ENCODE measurements around the gene AUNIP. TPM values are rescaled to one million over a fixed set of nuclear protein-coding genes. Genes with fewer than 3 reads are reported as not detected.

The AUNIP gene
- total and polyA plus RNA-seq, 2 of the 8 experiments (the other 6 are each of a cell fraction or from before 2014, with no cell fraction given) = 18.6 to 23.2 TPM

DNA sequence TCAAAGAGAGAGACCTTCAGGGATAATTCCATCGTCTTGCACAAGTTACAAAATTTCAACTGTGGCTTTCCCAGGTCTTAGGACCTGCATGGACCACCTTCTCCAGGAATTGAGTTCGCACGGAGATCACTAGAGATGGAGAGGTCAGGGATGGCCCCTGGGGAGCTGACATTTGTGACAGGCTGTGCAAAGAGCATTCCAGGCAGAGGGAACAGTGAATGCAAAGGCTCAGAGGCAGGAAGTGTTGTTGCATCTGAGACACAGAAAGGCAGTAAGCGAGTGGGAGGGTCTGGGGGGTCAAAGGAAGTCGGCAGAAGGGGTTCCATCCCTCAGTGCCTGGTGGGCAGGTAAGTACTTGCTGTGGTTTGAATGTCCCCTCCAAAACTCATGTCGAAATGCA lies 68.8 kb downstream of the AUNIP start:
- Histone ChIP-seq H3K23ac (ENCODE audit: insufficient read length) (no peak overlapping the region), H3K4me1 (replicated peaks in 1 of 4; ENCODE audit: control insufficient read depth in 3 of 4, insufficient read depth in 4 of 4, low read length in 3 of 4) (no peaks in the 10 kb centered on the region), H3K18ac (ENCODE audit: extremely low read depth, low read length) (no peak overlapping the region), H2BK120ac (replicated peaks; ENCODE audit: low read depth, low read length) (no peak overlapping the region), H2BK20ac (ENCODE audit: low read length) (no peak overlapping the region), H3K56ac (replicated peaks; ENCODE audit: insufficient read length, low read depth, low read length) (no peak overlapping the region), H3K27ac (ENCODE audit: low read depth, low read length) (no peak overlapping the region), H3K27me3 (replicated peaks in 1 of 4; ENCODE audit: control insufficient read depth in 3 of 4, extremely low read depth in 1 of 4, insufficient read depth in 3 of 4, low read length in 3 of 4) (no peaks in the 10 kb centered on the region), H3K79me1 (ENCODE audit: low read depth, low read length) (no peaks in the 10 kb centered on the region), H2AFZ (ENCODE audit: low read length) (no peak overlapping the region), H3K79me2 (ENCODE audit: control insufficient read depth in 1 of 2, insufficient read depth in 2 of 2, low read length in 2 of 2) (no peaks in the 10 kb centered on the region), H2BK12ac (ENCODE audit: low read depth, low read length) (no peak overlapping the region), H3K36me3 (ENCODE audit: control insufficient read depth in 2 of 4, insufficient read depth in 4 of 4, low read length in 3 of 4) (no peaks in the 10 kb centered on the region), H3K9ac (replicated peaks in 1 of 4; ENCODE audit: extremely low read depth in 1 of 4, low read depth in 3 of 4, low read length in 3 of 4) (no peak overlapping the region), H2BK15ac (ENCODE audit: low read length) (no peak overlapping the region), H3K9me3 (ENCODE audit: insufficient read depth in 2 of 2, low read depth in 1 of 2, low read length in 1 of 2) (no peaks in the 10 kb centered on the region), H3K4me2 (ENCODE audit: insufficient read depth in 1 of 2, low read depth in 2 of 2, low read length in 2 of 2) (no peak overlapping the region), H2AK5ac (ENCODE audit: low read depth, low read length) (no peak overlapping the region), H3K4ac (replicated peaks; ENCODE audit: insufficient read length, low read depth, low read length) (no peak overlapping the region), H4K5ac (ENCODE audit: insufficient read length, low read depth, low read length) (no peak overlapping the region), H4K91ac (replicated peaks; ENCODE audit: insufficient read length, low read length) (no peak overlapping the region), H3K23me2 (ENCODE audit: low read depth, low read length) (no peaks in the 10 kb centered on the region), H4K20me1 (replicated peaks in 1 of 2; ENCODE audit: control insufficient read depth in 1 of 2, insufficient read depth in 2 of 2, low read length in 2 of 2) (no peaks in the 10 kb centered on the region), H2BK5ac (ENCODE audit: low read depth, low read length) (no peak overlapping the region), H3K4me3 (ENCODE audit: extremely low read depth in 1 of 4, insufficient read depth in 2 of 4, low read depth in 3 of 4, low read length in 4 of 4) (no peak overlapping the region), H4K8ac (ENCODE audit: extremely low read depth, insufficient read depth, low read length) (no peak overlapping the region), H3K14ac (ENCODE audit: insufficient read length) (no peak overlapping the region)
- POLR2A ChIA-PET (ENCODE audit: partially characterized antibody) = no interaction called here
- FAIRE-seq (no peak), DNase-seq (ENCODE audit: low read depth in 1 of 2, low spot score in 2 of 2) (no peak)
- CTCF ChIA-PET (ENCODE audit: partially characterized antibody) = interaction anchor here (1.1 to 2.3 kb wide), 3 partner anchors 8 to 63 kb away, joined by 3 to 10 read pairs (median 3); no protein-coding TSS in a partner anchor
- WGBS, 2 experiments (ENCODE audit: extremely low coverage in 1 of 2, insufficient coverage in 1 of 2, insufficient read length in 1 of 2, insufficient replicate concordance in 2 of 2, low coverage in 1 of 2, low lambda C conversion rate in 2 of 2, missing lambda C conversion rate in 1 of 2) = 93% methylated on average over 5 of the region's 6 CpGs; no CpG with 5 or more reads in 1 of the 2 experiments
- TF ChIP-seq SP4 (IDR thresholded peaks at IDR 0.05; ENCODE audit: low read length) (no peak), SP2 (IDR thresholded peaks at IDR 0.05; ENCODE audit: low read length) (no peak), RFX5 (IDR thresholded peaks at IDR 0.05; ENCODE audit: borderline replicate concordance, low read depth, low read length) (no peak), GABPA (IDR thresholded peaks at IDR 0.05; ENCODE audit: borderline replicate concordance, insufficient read depth, low read length) (no peak), CHD2 (IDR thresholded peaks at IDR 0.05; ENCODE audit: low read length) (no peak), PHF8 (conservative IDR thresholded peaks at IDR 0.05; ENCODE audit: low read depth, low read length) (no peak), BCL11A (IDR thresholded peaks at IDR 0.05; ENCODE audit: low read depth in 2 of 2, low read length in 2 of 2) (no peak), CEBPB (IDR thresholded peaks at IDR 0.05; ENCODE audit: low read depth, low read length) (no peak), JUN (IDR thresholded peaks at IDR 0.05; ENCODE audit: low read depth, low read length) (no peak), RBBP5 (IDR thresholded peaks at IDR 0.05; ENCODE audit: borderline replicate concordance, low read depth, low read length) (no peak)
- TF ChIP-seq, protein P1, sequence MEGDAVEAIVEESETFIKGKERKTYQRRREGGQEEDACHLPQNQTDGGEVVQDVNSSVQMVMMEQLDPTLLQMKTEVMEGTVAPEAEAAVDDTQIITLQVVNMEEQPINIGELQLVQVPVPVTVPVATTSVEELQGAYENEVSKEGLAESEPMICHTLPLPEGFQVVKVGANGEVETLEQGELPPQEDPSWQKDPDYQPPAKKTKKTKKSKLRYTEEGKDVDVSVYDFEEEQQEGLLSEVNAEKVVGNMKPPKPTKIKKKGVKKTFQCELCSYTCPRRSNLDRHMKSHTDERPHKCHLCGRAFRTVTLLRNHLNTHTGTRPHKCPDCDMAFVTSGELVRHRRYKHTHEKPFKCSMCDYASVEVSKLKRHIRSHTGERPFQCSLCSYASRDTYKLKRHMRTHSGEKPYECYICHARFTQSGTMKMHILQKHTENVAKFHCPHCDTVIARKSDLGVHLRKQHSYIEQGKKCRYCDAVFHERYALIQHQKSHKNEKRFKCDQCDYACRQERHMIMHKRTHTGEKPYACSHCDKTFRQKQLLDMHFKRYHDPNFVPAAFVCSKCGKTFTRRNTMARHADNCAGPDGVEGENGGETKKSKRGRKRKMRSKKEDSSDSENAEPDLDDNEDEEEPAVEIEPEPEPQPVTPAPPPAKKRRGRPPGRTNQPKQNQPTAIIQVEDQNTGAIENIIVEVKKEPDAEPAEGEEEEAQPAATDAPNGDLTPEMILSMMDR (IDR thresholded peaks at IDR 0.05; ENCODE audit: control extremely low read depth in 1 of 3, insufficient read depth in 1 of 3, low read depth in 1 of 3, low read length in 3 of 3) = no peak

All from H1 (cell line).